HG03045 (cell line): ENCODE measurements around the gene HES5.

Source experiments
- ATAC-seq: cut with Tn5 transposase; IDR thresholded peaks from one replicate; pipeline ENCODE4 v1.9.1; 2021; ENCODE audit warnings: mild to moderate bottlenecking, moderate library complexity; ENCODE audit not compliant: unreplicated experiment

The HES5 gene

DNA sequence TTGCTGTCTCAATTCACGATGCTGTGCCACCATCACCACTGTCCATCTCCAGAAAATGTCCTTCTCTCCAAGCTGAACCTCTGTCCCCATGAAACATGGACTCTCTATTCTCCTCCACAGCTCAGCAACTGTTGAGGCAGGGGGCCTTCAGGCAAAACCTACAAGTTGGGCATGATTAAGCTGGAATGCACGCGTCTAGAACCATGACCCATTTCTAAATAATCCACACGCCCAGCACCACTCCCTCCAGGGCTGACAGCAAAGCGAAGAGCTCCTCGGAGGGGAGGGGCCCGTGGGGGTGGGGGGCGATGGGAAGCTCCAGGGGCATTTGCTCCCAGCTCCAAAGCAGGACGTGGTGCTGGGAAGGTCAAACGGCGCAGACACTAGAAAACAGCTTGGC, 3.3 kb upstream of the HES5 start:
- ATAC-seq: no peak

DNA sequence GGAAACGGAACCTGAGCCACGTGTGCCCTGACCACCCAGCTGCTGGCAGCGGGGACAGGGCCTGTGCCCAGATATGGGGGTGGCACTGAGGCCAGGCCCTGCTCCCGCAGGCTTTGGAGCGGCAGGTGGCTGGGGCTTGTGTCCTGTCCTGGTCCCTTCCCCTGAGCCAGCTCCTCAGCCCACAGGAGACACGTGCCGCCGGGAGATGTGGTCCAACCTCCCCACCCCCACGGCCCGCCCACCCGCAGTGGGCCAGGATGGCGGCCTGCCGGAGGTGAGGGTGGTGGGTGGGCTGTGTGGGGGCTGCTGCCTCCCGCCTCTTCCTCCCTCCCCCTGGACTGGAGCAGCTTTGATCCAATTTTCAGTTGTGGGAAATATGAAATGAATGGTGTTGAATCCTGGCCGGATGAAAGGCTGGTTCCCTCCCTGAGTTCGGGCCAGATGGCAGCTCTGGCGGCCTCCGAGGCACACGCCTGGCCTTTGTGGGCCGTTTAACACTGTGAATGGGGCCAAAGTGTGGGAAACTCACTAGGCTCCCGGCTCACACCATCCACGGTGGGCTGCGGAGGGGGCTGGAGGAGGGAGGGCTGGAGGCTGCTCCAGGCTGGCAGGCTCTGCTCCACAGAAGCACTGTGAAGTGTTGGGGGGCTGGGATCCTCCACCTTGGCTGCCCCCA, 2.6 kb upstream of the HES5 start:
- no peak for ATAC-seq

DNA sequence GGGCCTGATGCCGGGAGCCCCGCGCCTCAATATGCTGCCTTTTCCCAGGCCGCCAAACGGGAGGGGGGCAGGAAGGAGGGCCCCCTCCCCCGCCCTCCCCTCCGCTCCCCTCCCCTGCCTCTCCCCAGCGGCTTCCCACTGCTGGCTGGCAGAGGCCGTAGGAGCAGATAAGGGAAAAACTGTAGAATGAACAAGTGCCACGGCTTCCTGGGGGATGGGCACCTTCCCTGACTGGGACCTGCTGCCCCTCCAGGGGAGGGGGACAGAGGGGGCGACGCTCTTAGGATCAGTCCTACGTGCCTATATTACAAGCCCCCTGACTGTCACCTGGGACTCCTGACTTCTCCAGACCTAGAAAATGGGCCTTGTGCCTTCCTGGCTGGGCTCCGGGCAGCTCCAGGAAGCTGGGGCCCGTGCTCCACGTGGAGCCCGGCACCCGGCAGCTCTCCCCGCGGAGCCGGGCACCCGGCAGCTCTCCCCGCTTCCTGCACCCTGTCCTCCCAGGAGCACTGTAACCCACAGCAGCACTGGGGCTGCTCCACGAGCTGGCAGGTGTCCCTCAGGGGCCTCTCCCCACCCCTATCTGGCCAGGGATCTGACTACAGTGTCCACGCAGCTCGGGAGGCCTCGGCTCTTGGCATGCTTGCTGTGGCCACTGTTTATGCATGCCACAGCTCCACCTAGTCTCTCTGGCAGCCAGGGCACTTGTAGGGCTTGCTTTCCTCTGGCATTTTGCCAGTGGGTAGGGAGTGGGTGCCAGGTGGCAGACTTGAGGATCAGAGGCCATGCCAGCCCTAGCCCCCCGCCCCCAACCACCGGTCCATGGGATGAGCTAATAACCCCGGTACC, 674 bp upstream of the HES5 start:
- no peak for ATAC-seq

DNA sequence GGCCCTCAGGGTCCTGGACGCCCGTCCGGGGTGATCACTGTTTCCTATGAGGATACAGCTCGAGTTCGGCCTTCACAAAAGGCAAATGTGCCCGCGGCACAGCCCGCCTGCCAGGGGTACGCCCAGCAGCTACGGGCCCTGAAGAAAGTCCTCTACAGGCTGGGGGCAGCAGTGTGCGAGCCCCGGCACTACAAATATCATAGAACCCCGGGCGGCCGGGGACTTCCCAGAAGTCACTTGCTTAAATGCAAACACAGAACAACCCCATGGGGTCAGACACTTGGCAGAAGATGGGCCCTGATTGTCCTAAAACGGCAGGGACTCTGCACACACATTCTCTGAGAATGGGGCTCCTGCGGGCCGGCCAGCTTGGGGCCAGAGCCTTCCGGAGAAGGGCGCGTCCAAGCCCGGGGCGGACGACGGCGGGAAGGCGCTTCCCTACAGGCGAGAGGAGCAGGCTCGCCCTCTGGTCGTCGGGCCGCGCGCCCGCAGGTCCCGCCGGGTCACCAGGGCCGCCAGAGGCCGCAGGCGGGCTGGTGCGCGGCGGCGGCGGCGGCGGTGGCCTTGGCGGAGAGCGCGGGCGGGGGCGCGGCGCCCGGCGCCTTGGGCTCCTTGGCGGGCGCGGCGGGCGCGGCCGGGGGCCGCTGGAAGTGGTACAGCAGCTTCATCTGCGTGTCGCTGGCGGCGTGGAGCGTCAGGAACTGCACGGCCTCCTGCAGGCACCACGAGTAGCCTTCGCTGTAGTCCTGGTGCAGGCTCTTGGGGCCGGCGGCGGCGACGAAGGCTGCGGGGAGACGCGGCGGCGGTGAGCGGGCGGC, 888 bp downstream of the HES5 start:
- ATAC-seq: no peak

DNA sequence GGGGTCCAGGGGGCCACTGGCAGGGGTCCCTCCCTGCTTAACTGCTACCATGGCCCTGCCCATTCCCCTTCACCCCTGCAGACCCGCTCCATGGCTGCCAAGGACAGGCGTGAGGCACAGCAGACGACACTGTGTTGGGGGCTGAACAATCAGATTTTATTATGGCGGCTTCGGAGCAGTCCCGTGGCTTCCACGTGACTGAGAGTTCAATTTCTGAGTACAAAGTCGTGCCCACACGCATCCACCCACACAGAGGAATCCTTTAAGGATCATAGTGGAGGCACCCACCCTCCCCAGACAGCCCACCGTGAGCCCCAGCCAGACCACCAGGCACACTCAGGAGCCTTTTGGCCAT, 1.5 kb downstream of the HES5 start:
- ATAC-seq: no peak

DNA sequence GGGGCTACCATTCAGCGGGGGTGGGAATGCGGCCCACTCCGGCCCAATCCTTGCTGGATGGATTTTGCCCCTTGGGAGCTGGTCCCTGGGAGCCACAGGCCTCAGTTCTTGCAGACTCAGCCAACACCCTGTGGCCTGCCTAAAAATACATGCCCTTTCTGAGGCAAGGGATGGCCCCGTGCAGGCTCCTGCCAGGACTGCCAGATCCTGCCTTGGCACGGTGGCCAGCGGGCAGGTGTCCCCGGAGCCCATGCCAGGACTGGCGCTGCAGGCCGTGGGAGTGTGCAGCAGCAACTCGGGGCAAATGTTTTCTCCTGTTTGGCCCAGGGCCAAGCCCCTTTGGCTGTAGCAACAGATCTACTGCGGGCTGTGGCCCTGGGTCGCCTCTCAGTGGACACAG, 2.0 kb downstream of the HES5 start:
- no peak for ATAC-seq

DNA sequence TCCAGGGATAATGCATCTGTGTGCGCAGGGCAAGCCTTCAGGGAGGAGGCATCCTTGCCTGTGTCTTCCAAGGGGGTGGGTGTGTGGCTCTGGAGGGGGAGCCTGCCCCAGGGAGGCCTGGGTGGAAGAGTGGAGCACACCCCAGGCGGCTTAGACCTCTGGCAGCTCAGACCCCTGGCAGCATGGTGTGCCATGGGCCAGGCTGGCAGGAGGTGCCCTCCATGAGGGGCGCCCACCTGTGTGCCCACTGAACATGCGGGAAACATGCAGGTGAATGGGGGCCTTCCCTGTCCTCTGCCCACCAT, 2.6 kb downstream of the HES5 start:
- ATAC-seq: no peak

DNA sequence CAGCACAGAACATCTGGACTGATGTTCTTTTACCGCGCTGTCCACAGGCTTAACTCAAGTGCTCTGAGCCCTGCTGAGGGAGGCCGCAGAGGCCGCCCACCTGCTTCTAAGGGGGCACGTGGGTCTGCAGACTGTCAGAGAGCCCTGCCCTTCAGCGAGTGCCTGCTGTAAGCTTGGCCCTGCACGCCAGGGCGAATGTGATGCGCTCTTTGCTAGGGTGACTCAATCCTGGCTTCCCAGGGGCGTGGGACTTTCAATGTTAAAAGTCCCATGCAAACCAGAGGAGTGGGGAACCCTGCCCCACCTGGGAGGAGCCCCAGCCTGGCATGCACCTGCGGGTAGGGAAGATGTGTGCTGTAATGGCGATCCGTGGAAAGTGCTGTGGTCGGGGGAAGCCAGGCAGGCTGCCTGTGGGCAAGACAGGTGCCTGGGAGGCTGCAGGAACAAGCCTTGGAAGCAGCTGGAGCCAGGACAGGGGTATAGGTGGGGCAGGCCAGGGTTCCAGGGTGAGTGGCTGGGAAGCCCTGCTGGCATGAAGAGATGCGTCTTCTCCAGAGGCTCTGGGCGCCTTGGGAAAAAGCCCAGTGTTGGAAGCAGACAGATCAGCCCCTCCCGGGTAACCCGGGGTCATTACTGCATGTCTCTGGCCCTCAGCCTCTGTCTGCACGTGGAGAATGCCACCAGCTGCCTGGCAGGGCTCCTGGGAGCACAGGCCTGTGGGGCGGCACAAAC, 3.1 kb downstream of the HES5 start:
- ATAC-seq: peak; percentile 36

DNA sequence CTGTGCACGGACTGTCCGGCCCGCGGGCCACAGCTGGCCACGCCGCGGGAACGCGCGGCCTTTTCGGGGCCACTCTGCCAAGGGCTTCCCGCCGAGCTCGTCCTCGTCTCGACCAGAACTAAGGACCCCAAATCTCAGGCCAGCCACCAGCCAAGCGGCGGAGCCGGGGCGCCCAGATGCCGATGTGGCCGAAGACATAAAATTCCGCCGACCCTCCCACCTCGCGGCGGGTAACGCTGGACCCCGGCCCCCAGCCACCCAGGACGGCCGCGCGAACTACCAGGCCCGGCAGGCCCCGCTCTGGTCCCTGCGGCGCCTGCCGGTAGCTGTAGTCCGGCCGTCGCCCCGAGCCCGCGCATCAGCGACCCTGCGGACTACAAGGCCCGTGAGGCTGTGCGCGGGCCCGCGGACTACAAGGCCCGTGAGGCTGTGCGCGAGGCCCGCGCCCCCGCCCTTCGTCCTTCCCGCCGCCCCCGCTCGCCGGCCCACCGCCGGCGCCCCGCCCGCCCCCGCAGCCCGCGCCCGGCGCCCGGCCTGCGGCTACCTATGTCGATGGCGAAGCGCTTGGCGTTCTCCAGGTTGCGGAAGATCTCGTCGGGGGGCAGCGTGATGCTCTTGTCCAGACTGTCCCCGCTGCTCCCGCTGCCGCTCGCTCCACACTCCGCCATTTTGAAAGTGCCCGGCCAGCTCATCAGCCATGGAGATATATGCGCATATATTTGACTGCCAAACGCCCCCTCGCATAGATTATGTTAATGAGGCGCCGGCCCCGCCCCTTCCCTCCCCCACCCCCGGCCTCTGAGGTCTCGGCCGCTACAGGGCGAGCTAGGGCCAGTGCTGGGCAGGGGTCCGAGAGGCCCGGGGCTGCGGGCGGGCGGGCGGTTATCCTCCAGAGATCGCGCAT, 3.9 kb downstream of the HES5 start, which contains the start of gene PANK4:
PANK4 (minus strand) TSS at position 677 of the 904 bp plus-strand sequence; CDS start at position 668, 9 bp downstream.
- peak; percentile 82 for ATAC-seq

DNA sequence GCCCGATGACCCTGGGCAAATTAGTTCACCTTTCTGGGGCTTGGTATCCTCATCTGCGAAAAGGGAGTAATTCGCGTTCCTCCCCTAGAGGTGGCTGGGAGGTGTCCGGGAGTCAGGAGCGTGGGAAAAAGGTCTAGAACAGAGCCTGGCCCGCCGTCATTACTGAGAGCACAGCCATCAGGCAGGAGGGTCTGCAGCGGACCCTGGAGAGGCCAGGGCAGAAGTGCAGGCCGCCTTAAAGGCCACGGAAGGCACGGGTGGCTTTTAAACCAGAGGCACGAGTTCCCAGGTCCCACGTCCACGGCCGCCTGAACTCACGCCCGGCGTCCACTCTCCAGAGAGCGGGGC, 4.5 kb downstream of the HES5 start:
- no peak for ATAC-seq

DNA sequence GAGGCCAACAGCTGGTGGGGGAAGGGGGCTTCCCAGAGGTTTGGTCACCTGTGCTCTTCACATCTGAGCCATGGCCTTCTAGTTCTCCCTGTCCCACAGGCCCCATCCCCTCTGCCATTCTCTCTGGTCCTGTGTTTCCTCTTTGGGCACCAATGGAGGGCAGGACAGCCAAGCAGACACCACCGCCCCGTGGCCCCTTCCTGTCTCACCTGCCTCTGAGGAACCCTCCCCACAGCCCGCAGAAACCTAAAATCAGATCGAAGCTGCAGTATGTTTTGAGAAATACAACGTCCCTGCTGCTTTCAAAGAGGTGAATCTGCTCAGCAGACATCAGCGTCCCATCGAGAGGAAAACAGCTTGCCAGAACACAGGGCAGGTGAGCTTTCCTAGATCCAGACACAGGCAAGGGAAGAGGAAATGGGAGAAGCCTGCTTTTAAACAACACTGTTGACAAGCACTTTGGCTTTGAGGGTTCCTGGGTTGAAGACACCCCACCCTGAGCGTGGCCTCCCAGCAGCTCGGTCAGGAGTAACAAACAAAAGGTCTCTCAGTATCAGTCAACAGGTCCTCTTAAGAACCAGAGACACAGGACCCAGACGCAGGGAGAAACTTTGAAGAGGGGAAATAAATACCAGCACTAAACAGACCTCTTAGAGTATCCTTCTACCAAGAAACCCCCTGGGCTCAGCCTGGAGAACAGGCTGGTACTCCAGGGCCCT, 6.0 kb downstream of the HES5 start:
- no peak for ATAC-seq

DNA sequence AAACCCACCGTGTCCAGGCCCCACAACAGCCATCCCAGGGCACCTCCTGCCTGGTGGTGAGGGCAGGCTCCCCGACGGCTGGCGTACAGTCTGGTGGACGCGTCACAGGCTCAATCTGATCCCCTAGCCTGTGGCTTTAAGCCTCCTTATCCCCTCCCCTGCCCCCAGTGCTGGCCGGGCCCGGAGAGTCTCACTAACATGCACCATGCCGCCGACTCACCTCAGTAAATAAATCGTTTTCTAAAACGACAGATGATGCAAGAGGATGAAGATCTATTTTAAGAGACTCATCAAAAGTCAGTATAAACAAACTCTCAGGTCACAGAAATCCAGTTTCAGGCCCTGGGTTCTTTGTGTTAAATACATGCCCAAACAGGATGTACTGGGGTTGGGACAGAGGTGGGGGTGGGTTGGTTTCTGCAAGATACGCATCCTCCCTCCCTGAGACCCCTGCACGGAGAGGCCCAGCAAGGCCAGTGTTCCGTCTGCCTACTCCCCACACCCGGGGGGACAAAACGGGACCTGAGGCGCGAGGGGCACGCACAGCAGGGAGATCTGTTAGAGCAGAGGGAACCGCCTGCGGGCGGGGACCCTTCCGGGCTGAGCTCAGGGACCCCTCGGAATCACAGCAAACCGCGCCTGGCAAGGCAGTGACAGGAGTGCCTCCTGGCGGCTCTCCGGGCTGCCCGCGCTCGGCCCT, 6.7 kb downstream of the HES5 start:
- ATAC-seq: no peak

DNA sequence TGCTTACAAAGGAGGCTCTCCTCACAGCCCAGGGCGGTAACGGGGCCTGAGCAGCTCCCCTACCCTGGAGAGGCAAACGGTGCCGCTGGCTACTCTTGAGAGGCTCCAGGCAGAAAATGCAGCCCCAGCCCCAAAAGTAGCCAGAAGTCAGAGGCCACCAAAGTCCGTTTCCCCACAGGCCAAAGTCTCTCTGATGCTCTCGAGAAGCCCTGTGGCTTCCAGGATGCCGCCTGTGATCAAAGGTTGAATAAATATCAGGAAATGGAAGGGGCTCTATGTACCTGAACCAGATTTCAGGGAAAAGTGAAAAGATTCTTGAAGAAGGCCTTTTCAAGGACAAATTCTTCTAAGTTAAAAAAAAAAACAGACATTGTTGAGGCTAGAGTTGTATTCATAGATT, 7.8 kb downstream of the HES5 start:
- no peak for ATAC-seq

DNA sequence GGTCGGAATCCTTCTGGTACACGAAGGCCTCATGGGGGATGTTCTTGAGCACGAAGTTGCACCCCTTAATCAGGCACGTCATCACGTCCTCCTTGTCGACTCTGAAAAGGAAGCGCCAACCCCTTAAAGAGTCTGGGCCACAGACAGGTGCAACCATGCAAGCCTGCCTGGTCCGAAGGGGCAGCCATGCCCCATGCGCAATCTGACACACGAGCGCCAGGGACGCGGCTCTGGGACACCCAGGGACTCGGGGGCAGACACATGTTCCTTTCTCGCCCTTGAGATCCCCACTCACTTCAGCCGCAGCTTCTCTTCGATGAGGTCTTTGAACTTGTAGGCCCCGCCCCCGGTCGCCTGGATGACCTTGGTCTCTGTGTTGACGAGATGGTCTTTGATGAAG, 9.3 kb downstream of the HES5 start:
- no peak for ATAC-seq

DNA sequence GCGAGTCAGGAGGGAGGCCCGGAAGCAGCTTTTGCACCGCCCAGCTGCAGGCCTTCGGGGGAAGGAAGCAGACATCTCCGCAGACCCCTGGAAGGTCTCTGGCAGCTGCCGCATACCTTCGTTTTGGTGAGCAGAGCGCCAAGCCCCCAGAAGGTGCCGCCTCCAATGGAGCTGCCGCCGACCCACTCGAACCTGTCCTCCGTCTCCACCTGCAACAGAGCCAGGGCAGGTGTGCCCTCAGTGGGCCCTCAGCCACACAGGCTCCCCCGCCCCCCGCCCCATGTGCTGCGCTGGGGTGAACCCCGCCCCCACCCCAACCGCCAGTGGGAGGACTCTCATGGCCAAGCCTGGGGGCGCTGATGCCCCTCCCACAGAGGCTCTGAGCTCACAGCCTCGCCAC, 9.9 kb downstream of the HES5 start:
- ATAC-seq: no peak

DNA sequence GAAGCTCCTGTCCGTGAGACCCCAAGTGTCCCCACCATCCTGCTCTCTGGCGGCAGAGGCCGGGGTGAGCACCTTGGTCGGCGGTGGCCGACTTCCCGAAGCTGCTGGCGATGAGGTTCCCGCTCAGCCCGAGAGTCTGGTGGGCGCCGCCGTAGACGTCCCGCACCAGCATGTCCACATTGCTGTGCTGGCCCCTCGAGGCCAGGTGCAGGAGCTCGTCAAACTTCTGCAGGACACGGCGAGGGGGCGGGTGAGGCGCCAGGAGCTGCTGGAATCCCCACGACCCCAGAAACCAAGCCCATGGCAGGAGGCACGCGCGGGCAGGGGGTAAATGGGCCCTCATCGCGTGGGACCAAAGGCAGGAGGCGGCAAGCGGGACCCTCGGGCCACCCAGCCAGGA, 10.3 kb downstream of the HES5 start:
- ATAC-seq: no peak

DNA sequence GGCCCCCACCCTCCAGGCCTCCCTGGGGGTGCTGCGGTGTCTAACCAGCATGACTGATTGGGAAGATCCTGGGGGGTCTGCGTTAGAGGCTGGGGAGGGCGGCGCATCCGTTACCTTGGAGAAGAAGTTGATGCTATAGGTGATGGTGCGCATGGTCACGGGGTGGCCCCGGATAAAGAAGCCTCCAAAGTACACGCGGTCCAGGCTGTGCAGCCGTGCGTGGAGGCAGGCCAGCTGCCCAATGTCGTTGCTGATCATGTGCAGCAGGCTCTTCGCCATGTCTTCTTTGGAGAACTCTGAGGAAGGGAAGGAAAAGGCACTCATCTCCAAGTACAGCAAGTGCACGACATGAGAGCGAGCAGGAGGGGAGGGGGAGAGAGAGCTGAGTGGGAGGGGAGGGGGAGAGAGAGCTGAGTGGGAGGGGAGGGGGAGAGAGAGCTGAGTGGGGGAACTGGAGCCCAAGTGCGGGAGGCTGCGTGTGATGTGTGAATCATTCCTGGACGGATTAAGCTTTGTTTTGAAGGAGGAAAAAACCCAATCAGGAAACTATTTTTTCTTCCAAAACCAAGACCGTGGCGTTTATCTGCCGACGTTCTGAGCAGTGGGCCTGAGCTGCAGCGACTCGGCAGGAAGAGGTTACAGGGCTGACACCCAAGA, 10.9 kb downstream of the HES5 start:
- ATAC-seq: no peak

DNA sequence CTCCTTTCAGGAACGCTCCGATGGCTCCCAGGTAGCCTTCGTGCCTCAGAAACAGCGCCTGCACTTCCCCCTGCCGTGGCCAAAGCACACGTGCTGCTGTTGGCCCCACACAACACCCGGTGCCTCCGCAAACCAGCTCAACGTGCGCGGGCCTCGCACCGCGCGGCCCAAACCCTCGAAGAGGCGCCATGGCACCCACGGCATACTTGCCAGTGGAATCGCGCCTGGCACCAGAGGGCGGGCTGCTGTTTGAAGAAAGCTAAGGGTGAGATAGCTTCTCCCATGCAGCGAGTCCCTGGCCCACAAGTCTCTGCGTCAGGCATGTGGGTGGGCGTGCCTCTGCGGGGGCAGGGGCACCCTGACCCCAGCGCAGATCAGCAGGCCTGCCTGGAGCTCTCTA, 11.5 kb downstream of the HES5 start:
- no peak for ATAC-seq

DNA sequence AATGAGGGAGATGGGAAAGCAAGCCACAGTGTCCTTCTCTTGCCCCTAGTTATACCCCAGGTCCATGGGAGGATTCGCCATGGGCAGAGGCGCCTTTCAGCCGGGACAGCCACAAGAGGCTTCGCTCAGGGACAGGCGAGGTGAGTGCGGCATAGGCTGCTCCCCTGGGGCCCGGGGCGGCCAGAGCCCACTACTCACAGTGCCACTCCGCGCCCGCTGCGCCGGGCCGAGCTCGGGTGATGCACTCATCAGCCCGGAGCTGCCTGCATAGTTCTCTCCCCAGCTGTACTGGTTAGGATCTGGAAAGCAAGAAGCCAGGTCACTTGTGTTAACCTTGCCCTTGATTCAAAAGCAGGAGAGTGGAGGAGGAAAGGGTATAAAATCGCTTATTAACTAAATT, 12.1 kb downstream of the HES5 start:
- ATAC-seq: no peak
